Epithelial cell of proximal tubule (primary cell): Measurements from ENCODE around the gene WDFY2. TPM values are rescaled to one million over a fixed set of nuclear protein-coding genes. Genes with fewer than 3 reads are reported as not detected.
"Not testable (repeated sequence)": the region's sequence is repeated elsewhere in the genome, so short reads cannot be mapped to it uniquely, and the experiment has no call there.

ENCODE experiments used
- DNase-seq: peaks from one replicate; pipeline ENCODE4 v3.0.0-alpha.2; 2011; ENCODE audit warnings: low read depth
- H3K4me3 ChIP-seq: 2 replicates; pipeline ENCODE4 v1.5.1; 2011; ENCODE audit warnings: low read depth, mild to moderate bottlenecking, low read length
- total RNA-seq: library from RNA; depleted of rRNA; stranded (reverse); fragments of >200 nt; gene quantifications from 2 replicates; pipeline ENCODE4 v1.2.3, GENCODE V29; 2015
- TF ChIP-seq, protein P1 (sequence below): conservative IDR thresholded peaks from 2 replicates; pipeline ENCODE4 v1.5.1; 2012; ENCODE audit warnings: low read depth, mild to moderate bottlenecking, low read length

Gene WDFY2
- total RNA-seq, 1 donor from 2014 or later, result 5.1 TPM

DNA sequence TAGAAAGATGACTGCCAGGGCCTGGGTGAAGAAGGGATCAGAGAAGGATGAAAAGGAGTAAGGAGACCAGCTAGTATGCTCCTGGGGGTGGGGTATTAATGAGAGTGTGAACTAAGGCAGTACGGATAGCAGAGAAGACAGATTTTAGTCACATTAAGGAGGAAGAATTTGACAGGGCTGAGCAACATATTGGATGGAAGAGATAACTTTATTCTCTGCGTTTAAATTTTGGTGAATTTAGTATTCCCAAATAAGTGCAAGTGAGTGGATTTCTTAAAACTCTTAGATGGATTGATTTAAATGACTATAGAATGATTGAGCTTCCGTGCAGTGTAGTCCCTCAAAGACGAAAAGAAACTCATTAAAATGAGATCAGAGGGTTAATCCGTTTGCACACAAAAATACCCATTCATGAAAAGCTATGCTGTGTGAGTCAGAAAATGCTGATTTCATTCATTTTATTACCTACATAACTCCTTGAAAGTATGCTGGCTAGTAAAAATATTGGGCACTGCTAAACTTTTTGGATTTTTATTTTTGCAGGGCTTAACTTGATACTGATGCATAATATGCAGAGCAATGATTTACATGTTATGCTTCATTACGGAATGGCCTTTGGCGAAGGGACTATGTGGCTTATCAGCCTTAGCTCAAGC lies 54.1 kb downstream of the WDFY2 start:
- TF ChIP-seq, protein P1, sequence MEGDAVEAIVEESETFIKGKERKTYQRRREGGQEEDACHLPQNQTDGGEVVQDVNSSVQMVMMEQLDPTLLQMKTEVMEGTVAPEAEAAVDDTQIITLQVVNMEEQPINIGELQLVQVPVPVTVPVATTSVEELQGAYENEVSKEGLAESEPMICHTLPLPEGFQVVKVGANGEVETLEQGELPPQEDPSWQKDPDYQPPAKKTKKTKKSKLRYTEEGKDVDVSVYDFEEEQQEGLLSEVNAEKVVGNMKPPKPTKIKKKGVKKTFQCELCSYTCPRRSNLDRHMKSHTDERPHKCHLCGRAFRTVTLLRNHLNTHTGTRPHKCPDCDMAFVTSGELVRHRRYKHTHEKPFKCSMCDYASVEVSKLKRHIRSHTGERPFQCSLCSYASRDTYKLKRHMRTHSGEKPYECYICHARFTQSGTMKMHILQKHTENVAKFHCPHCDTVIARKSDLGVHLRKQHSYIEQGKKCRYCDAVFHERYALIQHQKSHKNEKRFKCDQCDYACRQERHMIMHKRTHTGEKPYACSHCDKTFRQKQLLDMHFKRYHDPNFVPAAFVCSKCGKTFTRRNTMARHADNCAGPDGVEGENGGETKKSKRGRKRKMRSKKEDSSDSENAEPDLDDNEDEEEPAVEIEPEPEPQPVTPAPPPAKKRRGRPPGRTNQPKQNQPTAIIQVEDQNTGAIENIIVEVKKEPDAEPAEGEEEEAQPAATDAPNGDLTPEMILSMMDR, result no peak
- no peak overlapping the region for H3K4me3 ChIP-seq
- DNase-seq, result no peak

DNA sequence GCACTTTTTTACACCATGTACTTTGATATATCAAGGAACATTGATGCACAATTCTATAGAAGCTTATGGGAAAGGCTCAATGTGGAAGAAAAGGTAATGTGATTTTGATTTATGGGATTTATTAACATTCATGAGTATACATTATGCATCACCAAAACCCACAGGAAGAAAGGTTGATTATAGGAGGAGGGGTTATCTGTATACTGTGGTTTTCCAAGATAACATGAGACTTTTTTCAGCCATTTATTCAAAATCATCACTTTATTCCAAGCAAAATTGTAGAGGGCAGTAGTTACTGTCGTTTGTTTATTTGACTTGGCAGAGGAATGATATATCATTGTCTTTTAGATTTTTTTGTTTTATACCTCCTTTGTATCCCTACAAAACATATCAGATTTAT lies 54.9 kb downstream of the WDFY2 start:
- TF ChIP-seq, protein P1, result no peak
- H3K4me3 ChIP-seq, result no peak overlapping the region
- no peak for DNase-seq

DNA sequence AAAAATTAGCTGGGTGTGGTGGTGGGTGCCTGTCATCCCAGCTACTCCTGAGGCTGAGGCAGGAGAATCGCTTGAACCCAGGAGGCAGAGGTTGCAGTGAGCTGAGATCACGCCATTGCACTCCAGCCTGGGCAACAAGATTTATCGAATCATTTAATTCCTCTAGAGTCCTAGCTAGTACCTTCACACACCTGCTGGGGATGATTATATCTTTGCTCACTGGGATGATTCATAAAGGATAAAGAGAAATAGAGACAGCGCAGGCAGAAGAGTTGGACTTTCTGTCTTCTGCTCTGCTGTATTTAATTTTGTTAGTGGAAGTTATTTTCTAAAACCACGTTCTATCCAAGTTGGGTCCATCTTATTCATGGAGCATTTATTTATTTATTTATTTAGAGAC lies 56.4 kb downstream of the WDFY2 start:
- DNase-seq, H3K4me3 ChIP-seq: not testable (repeated sequence)

DNA sequence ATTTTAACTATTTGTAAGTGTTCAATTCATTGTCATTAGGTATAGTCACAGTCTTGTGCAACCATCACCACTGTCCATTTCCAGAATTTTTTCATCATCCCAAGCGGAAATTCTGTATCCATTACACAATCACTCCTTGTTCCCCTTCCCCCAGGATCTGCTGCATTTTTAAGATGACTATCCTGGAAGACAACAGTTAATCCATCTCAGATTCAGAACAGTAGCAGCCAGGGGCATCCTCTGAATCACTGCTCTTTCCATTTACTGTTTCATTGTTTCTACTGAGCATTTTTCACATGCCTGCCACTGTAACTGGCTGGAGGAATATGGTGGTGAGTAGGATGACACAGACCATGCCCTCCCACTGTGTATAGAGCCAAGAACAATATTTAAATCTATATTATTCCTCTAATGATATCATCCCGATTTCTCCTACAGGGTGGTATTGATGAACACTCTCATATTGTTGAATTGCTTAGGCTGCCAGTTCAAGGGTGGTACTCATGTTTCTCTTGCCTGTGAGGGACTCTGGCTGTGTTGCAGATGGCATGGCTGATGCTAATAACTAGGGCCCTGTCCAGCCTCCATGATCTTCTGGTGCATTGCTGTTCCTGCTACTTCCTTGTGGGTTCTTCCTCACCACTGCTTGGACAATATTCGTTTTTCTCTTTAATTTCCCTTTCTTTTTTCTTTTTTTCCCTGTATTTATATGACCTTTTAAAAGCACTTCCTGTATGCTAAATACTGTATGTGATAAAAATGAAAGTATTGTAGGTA lies 59.0 kb downstream of the WDFY2 start:
- DNase-seq, result peak; percentile 90
- TF ChIP-seq, protein P1, result no peak
- H3K4me3 ChIP-seq, result no peak overlapping the region

DNA sequence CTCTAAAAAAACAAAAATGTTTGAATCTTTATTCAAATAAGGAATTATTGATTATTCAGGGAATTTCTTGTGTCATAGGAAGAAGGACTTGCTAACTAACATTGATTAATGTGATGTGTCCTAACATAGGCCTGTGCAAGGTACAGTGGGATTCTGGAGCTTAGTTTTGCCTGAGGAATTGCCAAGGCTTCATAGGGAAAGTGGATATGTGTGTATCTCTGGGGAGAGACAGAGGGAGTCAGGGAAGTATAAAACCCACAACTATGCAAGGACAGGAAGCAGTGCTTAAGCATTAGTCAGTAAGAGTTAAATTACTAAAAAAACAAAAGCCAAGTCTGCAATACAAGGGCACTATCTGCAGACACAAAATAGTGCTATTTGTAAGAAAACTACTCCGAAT lies 59.6 kb downstream of the WDFY2 start:
- TF ChIP-seq, protein P1, result no peak
- peak overlapping the region; percentile 10 for H3K4me3 ChIP-seq
- DNase-seq, result peak; percentile 85

DNA sequence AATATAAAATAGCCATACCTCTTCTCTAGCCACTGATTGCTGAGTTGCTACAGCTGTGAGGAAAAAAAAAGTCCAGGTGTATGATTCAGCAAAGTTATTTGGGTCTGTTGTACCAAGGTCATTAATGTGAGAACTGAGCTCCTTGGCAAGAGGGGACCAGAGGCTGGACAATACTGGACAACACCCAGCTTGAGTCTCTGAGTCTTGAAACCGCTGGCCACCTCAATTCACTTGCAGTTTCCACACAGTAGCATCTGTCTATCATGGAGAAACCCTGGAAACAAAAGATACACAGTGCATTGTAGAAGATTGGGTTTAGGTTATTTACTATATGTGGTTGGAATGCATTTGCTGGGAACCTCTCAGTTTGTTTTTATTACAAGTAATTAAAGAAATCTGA lies 60.4 kb downstream of the WDFY2 start:
- TF ChIP-seq, protein P1, result no peak
- peak overlapping the region; percentile 10 for H3K4me3 ChIP-seq
- no peak for DNase-seq

DNA sequence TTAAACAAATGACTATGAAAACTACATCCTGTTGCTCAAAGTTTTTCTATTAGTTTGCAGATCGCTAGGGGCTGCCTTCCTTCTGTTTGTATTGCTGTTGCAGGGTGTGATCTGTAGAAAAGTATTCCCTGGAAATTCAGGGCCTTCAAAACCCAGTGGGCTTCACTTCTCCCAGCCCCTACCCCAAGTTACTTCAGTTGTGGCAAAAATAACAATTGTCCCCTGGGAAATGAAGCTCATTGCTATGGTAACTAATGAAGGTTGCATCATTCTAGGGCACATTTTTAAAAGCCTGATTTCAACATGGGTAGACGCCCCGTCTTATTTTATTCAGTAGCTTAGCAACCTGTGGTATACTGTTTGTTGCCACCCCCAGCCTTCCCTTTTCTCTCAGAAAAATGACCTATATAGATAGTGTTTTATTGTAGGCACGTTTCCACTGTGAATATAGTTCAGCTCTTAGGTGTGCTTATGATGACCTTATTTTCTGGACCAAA lies 60.9 kb downstream of the WDFY2 start:
- TF ChIP-seq, protein P1, result no peak
- H3K4me3 ChIP-seq, result no peak overlapping the region
- no peak for DNase-seq
